Left ventricle myocardium superior (tissue), 1 donor: ENCODE measurements around the gene PERM1. TPM values are rescaled to one million over a fixed set of nuclear protein-coding genes. Genes with fewer than 3 reads are reported as not detected.
"Not testable (repeated sequence)": the region's sequence is repeated elsewhere in the genome, so short reads cannot be mapped to it uniquely, and the experiment has no call there.

ENCODE experiments used
- ATAC-seq: fragments of 200-7000 bp; cut with Tn5 transposase; one replicate; pipeline ENCODE4 v1.9.1; 2020; ENCODE audit warnings: mild to moderate bottlenecking, moderate library complexity
- DNase-seq: peaks from one replicate; pipeline ENCODE4 v3.0.0-alpha.2; 2020
- intact Hi-C: fragments of 100-400 bp; cut with micrococcal nuclease; formaldehyde crosslinking; loops from one replicate; pipeline ENCODE4 v1.11.0; 2022
- total RNA-seq: library from RNA; stranded (reverse); fragmentation: NEBNext Ultra II Directional; extraction: Animal tissue kit (Norgen Biotek cat#: 25700); gene quantifications from one replicate; pipeline ENCODE4 v1.2.1, GENCODE V29; 2021
- donor health status: DM: no; HTN: yes; CAD: no; lungs with severe emphysema.

PERM1 gene
- total RNA-seq, 1 donor from 2014 or later: 187 TPM

DNA sequence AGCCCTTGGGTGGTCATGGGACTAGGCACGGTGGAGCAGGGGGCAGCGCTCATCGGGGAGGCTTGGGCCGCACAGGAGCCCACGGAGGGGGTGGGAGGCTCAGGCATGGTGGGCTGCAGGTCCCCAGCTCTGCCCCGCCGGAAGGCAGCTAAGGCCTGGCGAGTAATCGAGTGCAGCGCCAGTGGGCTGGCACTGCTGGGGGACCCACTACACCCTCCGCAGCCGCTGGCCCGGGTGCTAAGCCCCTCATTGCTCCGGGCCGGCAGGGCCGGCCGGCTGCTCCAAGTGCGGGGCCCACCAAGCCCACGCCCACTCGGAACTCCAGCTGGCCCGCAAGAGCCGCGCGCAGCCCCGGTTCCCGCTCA lies 36.4 kb upstream of the PERM1 start:
- ATAC-seq, intact Hi-C loops, DNase-seq: not testable (repeated sequence)

DNA sequence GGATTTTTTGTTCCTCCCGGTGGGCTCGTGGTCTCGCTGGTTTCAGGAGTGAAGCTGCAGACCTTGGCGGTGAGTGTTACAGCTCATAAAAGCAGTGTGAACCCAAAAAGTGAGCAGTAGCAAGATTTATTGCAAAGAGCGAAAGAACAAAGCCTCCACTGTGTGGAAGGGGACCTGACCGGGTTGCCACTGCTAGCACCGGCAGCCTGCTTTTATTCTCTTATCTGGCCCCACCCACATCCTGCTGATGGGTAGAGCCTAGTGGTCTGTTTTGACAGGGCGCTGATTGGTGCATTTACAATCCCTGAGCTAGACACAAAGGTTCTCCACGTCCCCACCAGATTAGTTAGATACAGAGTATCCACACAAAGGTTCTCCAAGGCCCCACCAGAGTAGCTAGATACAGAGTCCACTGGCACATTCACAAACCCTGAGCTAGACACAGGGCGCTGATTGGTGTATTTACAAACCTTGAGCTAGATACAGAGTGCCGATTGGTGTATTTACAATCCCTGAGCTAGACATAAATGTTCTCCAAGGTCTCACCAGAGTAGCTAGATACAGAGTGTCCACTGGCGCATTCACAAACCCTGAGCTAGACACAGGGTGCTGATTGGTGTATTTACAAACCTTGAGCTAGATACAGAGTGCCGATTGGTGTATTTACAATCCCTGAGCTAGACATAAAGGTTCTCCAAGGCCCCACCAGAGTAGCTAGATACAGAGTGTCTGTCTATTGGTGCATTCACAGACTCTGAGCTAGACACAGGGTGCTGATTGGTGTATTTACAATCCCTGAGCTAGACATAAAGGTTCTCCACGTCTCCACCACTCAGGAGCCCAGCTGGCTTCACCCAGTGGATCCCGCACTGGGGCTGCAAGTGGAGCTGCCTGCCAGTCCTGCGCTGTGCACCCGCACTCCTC lies 35.8 kb upstream of the PERM1 start:
- ATAC-seq, DNase-seq, intact Hi-C loops: not testable (repeated sequence)

DNA sequence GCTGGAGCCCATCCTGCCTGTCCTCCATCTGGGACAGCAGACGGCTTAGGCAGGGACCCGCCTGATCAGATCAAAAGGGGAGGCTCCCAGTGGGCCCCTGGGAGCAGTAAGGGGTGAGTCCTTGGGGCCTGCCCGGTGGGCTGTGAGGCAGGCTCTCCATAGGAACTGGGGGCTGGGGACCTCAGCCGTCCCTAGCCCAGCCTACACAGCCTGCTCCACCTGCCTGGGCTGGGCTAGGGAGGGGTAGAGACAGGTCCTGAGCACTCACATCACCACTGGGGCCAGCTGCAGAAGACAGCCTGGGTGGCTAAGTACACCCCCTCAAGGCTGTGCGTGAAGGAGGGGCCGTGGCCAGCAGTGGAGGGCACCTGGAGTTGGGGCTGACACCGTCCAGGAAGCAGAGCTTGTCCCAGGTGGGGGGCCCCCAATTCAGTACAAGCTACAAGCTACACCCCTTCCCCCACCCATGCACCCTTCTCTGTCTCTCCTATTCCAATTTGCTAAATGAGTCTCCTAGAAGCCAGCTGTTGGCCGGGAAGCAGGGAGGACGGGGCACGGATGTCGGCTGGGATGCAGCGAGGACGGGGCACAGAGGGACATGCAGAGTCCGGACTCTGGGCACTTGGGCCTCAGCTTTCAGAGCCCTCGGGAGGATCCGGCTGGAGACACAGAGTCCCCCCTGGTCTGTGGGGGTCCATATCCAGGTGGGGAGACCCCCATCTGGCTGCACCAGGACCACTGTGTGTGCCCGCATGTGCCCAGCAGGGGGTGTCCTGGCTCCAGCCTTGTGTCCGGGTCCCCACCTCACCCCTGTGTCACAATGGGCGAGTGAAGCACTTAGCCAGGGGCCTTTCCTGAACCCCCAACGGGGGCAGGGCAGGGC lies 33.1 kb upstream of the PERM1 start:
- intact Hi-C loops: no loop called here

DNA sequence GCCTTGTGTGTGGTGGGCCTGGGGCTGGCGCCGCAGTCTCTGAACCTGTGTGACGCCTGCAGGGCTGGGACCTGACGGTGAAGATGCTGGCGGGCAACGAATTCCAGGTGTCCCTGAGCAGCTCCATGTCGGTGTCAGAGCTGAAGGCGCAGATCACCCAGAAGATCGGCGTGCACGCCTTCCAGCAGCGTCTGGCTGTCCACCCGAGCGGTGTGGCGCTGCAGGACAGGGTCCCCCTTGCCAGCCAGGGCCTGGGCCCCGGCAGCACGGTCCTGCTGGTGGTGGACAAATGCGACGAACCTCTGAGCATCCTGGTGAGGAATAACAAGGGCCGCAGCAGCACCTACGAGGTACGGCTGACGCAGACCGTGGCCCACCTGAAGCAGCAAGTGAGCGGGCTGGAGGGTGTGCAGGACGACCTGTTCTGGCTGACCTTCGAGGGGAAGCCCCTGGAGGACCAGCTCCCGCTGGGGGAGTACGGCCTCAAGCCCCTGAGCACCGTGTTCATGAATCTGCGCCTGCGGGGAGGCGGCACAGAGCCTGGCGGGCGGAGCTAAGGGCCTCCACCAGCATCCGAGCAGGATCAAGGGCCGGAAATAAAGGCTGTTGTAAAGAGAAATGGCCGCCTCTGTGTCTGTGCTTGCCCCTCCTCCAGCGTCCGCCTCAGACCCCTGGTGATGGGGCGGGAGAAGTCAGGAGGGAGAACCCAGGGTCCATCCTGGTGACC lies 32.2 kb upstream of the PERM1 start:
- ATAC-seq (peak; percentile 22), DNase-seq (no peak)
- intact Hi-C loops: no loop called here

More for the DNA sequence above, 33.1 kb upstream of the PERM1 start:
- DNase-seq (no peak), ATAC-seq (no peak)

DNA sequence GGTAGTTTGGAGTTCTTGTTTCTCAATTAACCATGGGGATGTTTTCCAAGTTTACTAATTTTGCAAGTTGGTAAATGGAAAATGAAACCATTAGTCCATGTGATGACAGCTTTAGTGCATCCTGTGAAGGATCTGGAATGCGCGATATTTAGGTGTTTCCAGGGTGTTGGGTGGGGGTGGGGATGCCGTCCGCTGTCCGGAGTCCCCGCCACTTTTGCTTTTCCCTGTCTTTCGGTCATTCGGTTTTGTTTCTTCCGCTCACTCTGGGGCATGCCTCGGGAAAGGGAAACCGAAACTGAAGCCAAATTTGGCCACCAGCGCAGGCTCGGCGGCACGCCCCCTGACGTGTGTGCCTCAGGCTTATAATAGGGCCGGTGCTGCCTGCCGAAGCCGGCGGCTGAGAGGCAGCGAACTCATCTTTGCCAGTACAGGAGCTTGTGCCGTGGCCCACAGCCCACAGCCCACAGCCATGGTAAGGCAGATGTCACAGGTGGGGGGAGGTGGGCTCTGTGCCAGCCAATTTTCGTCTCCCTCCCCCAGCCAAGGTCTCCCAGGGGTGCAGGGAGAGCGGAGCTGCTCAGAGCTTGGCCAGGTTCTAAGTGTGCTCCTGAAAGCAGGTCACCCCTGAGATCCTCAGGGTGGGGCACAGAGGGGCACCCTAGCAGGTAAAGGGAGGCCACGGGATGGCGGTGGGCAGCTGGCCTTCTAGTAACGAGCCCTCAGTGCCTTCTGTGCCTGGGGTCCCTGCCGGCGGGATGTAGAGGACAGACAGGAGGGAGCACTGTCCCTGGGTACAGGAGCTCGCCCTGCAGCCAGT lies 31.4 kb upstream of the PERM1 start, which contains the start of gene ISG15:
TSS of gene ISG15 (plus strand) at position 393 of the 817 bp plus-strand sequence. CDS start at position 470, 77 bp downstream.
- ATAC-seq (peak; percentile 92), DNase-seq (peak; percentile 96)
- intact Hi-C loops: no loop called here

DNA sequence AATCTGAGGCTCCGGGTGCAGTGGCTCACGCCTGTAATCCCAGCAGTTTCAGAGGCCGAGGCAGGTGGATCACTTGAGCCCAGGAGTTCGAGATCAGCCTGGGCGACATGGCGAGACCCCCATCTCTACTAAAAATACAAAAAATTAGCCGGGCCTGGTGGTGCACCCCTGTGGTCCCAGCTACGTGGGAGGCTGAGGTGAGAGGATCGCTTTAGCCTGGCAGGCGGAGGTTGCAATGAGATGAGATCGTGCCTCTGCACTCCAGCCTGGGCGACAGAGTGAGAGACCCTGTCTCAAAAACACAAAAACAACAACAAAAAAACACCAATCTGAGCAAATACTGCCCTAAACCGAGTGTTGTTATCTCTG lies 30.8 kb upstream of the PERM1 start:
- peak; percentile 23 for DNase-seq
- ATAC-seq, intact Hi-C loops: not testable (repeated sequence)

DNA sequence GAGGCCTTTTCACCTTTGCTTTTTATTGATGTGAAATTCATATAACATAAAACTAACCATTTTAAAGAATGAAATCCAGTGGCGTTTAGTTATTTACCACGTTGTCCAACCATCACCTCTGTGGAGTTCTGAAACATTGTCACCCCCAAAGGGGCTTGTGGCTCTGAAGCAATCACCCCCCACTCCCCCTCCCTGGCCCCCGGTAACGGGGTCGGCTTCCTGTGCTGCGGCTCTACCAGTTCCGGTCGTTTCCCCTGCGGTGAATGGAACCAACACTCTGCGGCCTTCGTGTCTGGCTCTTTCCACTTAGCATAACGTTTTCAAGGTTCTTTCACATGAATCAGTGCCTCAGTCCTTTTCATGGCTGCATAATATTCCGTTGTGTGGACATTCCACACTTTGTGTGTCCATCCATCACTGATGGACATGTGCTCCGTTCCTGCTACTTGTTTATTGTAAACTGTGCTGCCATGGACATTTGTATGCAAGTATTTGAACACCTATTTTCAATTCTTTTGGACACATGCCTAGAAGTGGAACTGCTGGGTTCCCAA lies 29.6 kb upstream of the PERM1 start:
- DNase-seq (no peak), ATAC-seq (no peak)
- intact Hi-C loops: no loop called here

DNA sequence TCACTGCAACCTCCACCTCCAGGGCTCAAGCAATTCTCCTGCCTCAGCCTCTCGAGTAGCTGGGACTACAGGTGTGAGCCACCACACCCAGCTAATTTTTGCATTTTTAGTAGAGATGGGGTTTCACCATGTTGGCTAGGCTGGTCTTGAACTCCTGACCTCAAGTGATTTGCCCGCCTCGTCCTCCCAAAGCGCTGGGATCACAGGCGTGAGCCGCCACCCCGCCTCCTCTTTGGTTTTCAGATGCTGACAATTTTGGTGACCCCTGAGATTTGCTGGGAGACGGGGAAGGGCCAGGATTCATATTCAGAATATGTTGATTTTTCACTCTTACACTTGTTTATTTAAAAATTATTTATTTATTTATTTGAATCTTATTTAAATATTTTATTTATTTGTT lies 28.2 kb upstream of the PERM1 start:
- DNase-seq, ATAC-seq, intact Hi-C loops: not testable (repeated sequence)

DNA sequence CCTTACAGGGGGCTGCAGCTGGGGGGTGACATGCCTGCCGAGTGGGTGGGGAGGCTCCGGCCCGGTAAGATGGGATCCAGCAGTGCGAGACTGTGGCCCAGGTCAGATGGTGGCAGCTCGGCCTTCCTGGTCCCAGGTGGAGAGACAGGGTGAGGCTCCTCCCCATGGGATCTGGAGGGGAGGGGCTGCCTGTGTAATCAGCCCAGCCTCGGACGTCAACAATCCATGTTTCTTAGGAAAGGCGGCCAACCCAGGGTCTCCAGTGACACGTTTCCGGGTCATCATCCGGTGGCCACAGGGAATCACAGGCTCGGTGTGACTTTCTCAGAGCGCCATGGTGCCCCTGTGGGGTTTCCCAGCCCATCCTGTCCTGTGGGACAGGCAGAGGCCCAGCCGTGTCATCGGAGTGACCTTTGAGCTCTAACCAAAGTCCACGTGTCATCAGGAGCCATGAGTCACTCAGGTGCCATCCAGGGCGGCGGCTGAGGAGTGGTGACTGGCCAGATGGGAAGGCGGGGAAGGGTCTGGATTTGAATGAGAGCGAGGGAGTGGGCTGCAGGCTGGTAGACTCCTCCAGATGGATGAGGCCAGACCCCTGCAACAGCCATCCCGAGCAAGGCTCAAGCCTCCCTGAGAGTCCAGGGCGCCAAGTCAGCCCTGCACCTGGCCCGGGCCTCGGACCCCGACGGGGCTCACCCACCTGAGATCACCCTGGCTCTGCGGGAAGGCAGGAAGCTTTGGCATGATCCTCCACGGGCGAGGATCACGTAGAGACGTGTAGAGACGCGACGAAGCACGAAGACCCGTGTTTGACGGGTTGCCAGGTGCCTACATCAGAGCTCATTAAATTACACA lies 24.6 kb upstream of the PERM1 start:
- intact Hi-C loops: no loop called here
- ATAC-seq: no peak
- DNase-seq: no peak

DNA sequence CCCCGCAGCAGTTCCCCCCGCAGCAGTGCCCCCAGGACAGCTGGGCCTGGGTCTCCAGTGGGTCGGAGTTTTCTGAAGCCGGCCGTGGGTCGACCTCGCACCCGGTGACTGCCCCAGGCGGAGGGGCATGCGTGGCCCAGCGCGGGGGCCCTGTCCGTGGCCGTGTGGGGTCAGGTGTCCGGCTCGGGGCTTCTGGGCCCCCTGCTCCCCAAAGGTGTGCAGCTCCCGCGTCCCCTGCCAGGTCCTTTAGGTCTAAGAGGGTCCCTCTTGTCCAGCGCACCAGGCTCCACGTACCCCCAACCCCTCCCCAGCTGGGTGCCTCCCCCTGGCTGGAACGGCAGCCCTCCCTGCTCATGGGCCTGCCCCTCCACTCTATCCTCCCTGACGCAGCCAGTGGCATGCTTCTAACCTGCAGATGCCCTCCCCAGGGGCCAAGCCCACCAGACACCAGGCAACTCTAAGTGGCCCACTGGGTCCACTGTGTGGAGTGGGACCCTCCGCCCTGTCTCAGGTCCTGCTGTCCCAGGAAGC lies 23.9 kb upstream of the PERM1 start:
- ATAC-seq (no peak), DNase-seq (no peak)
- intact Hi-C loops: no loop called here

DNA sequence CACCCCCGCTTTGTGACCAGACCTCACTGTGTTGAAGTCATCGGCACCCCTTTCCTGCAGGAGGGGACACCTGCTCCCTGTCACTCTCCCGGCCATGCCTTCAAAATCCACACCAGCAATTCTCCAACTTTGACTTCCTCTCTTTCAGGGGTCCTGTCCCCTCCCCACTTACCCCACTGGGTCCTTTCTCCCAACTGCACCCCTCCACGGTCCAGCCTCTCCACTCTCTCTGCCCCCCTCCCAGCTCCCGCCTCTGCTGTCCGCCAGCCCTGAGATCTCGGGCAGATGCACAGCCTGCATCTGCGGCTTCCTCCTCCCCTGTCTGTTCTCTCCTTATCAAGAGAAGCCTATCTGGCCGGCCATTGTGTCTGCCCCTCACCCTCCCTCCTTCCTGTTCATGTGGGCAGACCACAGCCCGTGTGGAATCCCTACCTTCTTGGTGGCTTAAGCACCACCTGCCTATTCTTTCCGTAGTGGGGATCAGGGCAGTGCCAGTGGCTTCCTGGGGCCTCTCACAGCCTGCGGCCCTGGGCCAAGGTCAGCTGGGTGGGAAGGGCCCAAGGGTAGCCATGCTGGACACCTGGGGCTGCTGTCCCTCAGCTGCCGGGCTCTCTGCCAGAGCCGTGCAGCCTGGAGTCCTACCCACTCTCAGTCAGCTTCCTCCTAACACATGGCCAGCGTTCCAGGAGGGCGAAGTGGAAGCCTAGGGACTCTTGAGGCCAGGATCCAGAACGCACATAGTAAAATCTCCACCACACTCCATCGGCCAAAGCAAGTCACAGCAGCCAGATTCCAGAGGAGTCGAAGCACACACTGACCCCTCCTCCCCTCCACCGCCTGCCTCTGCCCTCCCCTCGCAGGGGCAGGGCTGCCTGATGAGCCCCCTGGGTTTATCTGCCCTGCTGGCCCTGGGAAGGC lies 23.1 kb upstream of the PERM1 start:
- peak; percentile 73 for DNase-seq
- intact Hi-C loops: no loop called here
- ATAC-seq: peak; percentile 27

DNA sequence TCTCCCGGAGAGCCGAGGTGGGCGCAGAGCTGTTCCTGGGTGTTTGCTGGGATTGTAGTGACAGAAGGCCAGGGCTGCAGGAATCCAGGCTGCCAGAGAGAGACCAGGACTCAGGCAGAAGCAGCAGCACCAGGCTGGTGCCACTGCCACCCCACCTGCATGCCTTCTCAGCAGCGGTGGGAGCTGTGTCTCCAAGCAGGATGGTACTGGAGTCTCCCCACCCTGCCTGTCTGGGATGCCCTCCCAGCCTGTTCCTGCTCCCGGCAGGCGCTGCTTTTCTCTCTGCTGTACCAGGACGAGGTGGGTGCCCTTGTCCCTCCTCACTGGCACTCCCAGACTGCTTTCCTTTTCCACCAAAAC lies 22.5 kb upstream of the PERM1 start:
- no peak for ATAC-seq
- intact Hi-C loops: no loop called here
- no peak for DNase-seq

DNA sequence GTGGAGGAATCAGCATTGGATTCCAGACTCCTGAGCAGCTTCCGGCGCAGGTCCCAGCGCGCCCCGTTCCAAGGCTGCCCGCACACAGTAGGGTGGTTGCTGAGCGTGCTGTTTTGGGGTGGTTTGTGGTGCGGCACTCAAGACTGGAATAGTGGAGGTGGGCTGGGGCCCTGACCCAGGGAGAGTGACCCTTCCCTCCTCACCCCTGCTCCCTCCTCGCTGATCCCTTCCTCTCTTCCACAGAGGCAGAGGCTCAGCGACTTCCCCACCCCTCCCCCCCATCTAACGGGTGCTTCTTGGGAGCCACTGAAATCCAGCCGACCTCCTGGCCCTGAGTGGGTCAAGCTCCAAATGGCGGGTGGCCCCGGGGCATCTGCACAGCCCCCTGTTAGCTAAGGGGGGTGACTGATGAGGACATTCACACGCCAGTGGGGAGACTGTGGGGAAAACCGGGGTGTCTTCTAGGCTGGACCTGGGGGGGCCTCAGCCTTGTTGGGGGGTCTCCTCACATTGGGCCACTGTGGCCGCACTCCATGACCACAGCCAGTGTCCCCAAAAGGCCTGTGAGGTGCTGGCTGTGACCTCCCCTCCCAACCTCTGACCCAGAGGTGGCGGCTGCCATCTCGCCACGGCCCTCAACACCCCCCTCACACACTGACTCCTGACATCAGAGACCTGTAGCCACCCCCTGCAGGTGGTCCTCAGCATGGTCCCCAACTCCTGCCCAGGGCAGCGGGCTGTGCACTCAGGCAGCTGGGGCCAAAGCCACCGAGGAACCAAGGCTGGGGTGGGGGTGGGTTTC lies 21.9 kb upstream of the PERM1 start:
- intact Hi-C loops: no loop called here
- DNase-seq (no peak), ATAC-seq (no peak)

DNA sequence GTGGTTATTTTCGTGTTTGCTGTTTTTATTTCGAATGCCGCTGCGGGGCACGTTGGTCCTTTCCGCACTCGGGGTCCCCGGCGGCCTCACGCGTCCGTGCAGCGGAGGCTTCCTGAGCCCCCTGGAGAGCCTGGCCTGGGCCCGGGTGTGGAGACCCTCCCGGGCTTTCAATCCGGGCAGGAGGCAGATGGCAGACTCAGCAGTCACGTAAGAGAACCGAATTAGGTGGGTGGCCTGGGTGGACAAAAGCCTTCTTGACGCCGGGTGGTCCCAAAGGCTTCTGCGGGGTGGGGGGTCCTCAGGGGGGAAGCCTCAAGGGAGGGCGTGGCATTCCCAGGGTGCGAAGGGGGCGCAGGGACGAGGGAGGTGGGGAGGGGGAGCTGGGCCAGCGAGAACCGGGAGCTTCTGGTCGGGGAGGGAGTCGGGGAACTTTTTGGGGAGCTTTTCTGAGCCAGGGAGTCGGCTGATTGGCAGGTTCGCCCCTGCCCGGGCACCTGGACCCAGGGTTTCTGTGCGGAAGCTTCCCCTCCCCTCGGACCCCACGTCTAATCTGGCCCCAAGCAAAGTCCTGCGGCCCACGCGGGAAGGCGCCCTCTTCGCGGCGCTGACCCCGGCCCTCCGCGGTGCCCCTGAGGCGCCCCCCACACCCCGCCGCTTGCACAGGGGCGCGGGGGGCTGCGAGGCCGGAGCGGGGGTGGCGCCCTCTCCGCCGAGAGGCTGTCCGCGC lies 19.3 kb upstream of the PERM1 start:
- intact Hi-C loops: no loop called here
- no peak for DNase-seq

More for the DNA sequence above, 19.3 kb upstream of the PERM1 start:
- peak; percentile 0 for ATAC-seq
